Astrocyte (in vitro differentiated cells and primary cell): ENCODE measurements around the gene SAMD4A.

ENCODE experiments used
- CTCF ChIP-seq: IDR thresholded peaks from 2 replicates; pipeline ENCODE4 v1.5.1; 2011; ENCODE audit warnings: low read depth, mild to moderate bottlenecking, inconsistent platforms, low read length, moderate library complexity; ENCODE audit not compliant: insufficient read depth
- EZH2 ChIP-seq: IDR thresholded peaks from 2 replicates; pipeline ENCODE4 v1.6.1; 2012; ENCODE audit warnings: mild to moderate bottlenecking, low read length, inconsistent platforms; ENCODE audit not compliant: insufficient read depth

GRCh38 chr14:54591461-54591860, 24.5 kb downstream of the SAMD4A start:
- TF ChIP-seq CTCF, result no peak
- TF ChIP-seq EZH2, result no peak
